TTC549 (cell line): ENCODE measurements around the gene TLE2.
A peak's percentile ranks its signal among the peaks of the same experiment; 100 is the strongest.

Experiments used
- FAIRE-seq: peaks from 2 replicates; lab custom pipeline; 2012; peaks lifted over from hg19 to GRCh38; lab: Jason Lieb, UNC

TLE2 gene

DNA sequence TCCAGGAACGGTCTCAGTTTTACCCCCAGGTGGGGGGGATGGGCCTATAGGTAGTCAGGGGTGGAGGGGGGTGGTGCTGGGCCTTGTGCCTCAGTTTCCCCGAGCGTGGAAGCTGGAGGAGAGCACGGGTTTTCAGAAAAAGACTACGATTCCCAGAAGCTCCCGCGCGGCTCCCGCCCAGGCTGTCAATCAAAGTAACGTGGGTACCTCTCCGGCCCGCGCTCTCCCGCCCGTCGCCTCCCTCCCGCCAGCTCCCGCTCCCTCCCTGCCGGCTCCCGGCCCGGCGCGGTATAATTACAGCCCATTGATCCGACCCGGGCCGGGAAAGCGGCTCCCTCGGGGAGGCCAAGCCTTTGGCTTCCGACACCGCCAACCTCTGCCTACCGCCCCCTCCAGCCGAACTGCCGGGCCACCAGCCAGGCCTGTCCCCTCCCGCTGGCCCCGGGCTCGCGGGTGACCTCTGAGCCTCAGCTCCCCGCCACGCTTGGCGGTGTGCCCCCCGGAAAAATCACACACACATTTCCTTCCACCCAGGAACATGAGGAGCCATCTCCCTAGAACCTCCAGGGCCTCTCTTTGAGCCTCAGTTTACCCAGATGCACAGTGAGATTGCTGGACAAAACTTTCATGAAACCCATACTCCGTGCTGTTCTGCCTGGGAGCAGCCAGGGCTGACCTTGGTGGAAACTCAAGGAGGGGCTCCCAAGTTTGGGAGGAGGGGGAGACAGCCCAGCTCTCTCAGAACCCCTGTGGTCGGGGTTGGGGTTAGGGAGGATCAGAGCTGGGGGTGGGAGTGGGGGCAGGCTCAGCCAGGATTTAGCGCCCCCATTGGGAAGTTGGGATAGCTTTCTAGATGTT, 7.3 kb upstream of the TLE2 start:
- no peak for FAIRE-seq

DNA sequence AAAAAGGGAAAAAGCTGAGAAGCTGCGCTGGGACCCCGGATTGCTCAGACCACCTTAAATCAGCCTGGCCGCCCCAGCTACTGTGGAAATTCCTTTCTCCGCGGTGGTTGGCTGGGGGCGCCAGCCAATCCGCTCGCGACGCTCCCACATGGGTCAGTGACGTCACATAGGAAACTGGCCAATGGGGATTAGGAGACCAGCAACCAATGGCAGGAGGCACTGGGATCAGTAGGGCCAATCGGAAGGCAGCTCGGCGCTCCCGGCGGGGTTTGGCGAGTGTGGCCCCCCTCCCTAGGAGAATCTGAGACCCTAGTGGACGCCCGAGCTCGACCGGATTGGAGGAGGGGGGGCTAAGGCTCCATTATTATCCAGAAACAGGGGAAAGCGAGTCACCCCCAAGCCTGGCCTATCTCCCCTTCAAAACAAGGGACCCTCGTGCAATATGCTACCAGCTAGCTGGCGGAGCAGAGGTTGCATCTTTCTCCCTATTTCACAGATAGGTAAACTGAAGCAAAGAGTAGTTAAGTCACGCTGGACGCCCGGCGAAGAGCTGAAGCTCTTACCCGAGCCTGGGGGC, 6.5 kb upstream of the TLE2 start:
- FAIRE-seq = peak; percentile 95

DNA sequence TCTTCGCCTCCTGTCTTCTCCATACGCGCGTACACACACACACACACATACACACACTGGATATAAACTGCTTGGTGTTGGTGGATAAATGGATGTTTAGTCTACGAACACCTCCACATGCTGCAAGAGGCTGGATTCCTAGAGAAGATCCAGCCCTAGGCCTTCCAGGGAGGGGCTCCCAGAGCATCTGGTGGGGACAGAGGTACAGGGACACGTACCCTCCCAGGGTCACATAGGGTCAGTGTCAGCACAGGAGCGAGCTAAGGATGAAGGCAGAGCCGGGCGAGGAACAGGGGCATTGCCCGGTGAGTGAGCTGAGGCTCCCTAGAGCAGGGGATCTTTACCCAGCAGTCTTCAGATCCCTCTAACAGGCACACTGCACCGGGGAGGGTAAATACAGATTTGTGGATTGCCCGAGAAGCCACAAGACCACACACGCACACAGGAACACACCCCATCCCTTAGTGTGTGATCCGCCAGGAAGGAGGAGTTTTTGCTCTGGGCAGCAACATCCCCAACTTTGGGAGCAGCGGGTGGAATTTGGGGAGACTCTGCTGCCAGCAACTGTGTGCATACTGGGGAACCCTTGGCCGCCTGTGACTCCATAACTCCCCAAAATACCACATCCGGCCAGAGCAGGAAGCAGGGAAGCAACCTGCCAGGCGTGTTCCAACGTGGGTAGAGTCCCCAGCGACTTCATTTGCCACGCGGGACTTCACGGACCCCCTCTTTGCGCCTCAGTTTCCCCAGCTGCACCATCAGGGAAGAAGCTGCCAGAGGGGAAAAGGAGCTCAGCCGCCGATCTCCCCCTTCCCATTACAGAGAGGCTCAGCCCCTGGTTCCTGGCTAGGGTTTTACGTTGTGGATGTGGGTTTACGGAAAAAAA, 5.8 kb upstream of the TLE2 start:
- FAIRE-seq = no peak

DNA sequence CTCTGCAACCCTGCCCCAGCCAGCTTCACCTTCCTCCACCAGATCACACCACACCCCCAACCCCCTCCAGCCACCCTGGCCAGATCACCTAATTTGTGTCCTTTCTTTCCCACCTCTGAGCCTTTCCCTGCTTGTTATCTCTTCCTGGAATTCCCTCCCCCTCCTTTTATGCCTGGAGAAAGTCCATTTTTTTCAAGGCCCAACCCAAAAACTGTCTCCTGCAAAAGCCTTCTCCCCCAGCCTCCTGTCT, 5.3 kb upstream of the TLE2 start:
- no peak for FAIRE-seq

DNA sequence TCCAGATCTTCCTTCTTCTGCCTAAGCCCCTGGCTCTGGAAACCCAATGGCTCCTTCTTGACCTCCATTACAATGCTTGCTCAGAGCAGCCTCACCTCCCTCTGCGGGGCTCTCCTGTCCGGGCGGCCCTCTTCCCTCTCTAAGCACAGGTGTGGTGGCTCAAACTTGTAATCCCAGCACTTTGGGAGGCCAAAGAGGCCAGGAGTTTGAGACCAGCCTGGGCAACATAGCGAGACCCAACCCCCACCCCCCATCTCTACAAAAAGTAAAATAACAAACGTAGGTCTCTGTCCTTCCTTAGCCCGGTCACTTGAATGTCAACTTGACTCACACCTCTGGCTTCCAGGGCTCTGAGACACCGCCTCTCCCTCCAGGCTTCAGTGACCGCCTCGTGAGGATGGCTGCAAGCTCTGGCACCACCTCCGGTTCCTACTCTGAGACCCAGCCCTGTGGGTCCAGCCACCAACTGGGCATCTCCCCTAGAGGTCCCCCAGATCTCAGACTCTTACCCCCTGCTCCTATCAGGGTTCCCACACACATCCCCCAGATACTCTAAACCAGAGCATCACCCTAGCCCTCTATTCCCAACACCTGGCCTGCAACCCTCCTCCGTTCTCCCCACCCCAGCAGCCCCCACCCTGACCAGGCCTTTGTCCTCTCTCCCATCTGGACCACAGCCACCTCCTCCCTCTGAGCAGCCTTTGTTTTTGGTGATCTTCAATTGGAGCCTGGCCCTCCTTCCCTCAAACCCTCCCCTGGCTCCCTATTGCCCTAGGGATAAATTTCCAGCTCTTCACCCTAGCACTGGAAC, 4.7 kb upstream of the TLE2 start:
- FAIRE-seq = no peak

DNA sequence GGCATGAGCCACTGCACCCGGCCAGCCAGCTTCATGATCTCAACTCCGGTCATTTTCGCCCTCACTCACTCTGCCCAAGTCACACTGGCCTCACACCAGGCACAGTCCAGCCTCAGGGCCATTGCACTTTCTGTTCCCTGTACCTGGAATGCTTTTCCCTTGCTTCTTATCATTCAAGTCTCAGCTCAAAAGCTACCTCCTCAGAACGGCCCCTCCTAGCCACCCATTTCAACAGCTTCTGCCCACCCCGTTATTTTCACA, 2.5 kb upstream of the TLE2 start:
- FAIRE-seq = no peak

DNA sequence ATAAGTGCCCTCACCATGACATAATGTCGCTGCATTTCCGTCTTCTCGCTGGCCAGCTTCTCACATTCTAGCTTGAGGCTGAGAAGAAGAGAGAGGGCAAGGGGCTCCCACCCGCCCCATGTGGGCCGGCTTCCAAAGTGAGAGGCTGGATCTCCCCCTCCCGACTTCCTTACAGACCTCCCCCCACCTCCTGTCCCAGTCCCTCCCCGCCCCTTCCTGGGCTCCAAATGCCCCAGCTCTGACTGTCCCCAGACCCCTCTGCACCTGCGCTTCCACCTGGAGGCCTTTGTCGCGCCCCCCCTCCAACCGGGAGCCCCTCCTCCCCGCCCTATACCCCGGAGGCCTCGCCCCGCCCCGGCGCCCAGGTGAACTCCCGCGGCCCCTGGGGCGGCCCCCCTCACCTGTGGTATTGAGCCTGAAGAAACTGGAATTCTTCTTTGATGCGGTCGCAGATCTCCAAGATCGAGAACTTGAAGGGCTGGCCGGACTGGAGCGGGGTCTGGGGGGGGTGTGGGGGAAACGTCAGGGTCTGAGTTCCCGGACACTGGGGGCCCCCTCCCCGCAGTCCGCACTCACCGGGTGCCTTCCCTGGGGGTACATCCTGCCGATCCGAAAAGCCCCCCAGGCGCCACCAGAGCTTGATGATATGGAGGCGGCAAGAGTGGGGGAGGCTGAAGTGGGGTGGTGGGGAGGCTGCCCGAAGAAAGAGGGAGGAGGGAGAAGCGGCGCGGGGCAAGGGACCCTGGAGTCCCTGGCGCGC, 595 bp downstream of the TLE2 start:
- no peak for FAIRE-seq

DNA sequence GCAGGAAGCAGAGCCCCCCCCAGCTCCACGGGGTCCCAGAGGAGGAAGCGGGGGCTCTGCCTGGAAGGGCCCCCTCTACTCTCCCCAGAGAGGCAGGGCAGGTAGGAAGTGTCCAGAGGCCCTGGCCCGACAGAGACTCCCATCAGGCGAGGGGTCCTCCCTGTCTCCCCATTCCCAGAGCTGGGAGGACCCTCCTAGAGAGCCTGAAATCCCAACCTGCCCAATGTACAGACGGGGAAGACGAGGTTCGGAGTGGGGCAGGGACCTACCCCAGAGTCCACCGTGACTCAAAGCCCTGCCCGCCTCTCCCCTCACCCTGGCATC, 1.1 kb downstream of the TLE2 start:
- FAIRE-seq = no peak

DNA sequence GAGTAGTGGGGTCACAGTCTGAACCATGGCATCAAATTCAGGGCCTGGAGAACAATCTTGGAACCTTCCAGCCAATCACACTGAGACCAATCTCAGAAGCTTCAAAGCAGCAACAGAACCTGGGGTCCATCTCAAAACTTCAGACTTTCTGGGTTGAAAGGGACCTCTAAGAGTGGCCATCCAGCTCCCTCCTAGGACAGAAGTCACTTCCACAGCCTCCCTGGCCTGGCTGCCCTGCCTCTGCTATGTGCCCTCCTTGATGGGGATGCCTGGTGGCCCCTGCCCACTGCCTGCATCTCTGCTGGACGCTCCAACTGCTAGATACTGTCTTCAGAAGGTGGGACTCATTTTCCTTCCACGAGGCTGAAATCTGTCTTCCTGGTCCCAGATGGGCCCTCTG, 1.8 kb downstream of the TLE2 start:
- no peak for FAIRE-seq

DNA sequence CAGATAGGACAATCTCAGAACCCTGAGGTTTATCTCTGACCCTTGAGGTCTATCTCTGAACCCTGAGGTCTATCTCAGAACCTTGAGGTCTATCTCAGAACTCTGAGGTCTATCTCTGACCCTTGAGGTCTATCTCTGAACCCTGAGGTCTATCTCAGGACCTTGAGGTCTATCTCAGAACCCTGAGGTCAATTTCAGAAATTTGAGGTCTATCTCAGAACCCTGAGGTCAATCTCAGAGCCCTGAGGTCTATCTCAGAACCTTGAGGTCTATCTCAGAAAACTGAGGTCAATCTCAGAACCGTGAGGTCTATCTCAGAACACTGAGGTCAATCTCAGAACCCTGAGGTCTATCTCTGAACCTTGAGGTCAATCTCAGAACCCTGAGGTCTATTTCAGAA, 2.3 kb downstream of the TLE2 start:
- FAIRE-seq = no peak

DNA sequence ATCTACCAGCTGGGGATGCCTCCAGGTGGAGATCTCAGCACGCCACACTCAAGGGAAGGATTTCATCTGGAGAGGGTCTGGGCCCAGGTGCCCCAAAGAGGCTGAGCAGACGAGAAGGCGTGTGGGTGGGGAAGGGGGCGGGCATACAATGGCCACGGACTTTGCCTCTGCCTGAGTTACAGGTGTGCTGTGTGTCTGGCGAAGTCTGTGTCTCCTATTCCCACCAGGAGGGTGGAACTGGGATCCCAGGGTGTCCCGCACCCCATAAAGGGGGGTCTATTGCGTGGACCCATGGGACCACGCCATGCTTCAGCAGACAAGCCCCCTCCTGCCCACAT, 3.6 kb downstream of the TLE2 start:
- no peak for FAIRE-seq

DNA sequence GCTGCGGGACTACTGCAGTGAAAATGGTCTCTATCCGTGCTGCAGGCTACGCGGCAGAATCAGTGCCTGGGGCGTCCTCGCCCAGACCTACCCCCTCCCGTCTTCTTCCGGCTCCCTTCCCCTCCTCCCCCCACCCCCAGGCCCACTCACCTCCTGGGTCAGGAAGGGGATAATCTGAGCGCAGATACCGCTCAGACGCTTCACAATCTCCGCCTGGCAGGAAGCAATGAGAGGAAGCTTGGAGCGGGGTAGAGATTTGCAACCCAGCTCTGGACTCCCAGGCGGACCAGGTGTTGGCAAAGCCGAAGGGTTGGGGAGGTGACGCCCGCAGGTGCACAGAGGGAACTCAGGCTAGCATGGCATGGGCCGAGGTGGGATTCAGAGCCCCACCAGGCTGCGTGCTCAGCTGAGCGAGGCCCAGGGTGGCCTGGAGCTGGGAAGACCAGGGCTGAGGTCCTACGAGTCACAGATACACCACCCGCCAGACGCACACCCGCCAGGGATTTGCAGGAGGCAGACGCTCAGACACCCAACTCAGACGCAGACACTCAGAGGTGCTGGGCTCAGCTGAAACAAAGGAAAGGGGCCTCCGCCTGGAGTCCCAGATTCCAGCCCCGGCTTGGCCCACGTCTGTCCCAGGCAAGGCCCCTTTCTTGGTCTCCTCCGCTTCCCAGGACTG, 4.1 kb downstream of the TLE2 start:
- FAIRE-seq = no peak

DNA sequence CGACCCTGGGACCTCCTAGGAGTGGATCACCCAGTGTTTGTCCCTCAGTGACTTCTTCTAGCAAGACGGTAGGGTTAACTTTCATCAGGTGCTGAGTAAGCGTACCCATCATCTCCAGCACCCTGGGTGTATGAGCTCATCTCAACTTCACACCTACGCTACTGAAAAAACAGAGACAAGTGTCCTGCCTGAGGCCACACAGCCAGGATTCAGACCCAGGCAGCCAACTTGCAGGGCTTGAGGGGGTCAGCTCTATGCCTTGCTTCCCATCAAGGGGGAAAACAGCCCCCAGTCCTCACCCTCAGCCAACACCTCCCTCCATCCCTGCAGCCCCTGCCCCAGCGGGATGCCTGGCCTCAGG, 4.6 kb downstream of the TLE2 start:
- FAIRE-seq = no peak

DNA sequence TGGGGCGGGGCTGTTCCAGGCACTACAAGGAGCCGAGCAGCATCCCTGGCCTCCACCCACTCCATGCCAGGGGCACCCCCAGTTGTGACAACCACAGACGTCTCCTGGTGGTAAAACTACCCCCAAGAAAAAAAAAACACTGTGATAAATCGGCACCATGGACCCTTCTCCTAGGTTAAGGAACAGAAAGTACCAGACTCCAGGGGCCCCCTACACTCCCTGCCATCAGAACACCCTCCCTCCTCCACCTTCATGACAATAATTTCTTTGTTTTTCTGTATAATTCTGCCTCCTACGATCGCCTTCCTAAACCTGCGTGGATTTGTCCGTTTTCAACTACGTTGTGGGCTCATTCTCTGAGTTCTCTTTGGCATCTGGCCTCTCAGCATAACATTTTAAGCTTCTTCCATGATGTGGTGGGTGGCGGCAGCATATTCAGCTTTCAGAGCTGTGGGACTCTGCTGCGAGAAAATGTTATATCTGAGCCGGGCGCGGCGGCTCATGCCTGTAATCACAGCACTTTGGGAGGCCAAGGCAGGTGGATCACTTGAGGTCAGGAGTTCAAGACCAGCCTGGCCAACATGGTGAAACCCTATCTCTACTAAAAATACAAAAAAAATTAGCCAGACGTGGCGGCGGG, 8.6 kb downstream of the TLE2 start:
- no peak for FAIRE-seq

DNA sequence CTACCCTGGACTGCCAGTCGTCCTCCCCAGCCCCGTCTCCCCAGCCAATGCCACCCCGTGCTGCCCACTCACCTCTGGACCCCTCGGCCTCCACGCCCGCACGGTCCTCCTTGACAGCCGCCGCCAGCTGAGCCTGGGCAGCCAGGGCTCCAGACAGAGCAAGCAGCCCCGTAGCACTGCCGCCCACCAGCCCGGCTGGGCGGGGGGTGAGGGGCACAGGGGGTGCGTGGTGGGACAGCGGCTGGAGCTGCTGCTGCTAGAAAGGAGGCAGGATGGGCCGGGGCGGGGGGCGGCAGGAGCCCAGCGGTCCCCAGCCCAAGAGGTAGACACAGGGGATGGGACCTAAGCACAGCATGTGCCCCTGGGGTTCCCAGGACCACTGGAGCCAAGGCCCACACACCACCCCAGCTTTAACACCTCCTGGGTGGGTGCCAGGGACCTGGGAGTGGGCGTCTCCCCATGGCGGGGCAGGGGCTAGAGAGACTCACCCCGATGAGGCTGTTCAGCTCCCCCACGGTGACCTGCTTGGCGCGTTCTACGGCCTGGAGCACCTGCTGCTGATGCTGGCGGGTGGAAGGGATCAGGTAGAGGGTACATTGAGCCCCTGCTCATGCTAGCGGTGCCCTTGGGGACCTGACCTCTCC, 9.7 kb downstream of the TLE2 start:
- FAIRE-seq = no peak

DNA sequence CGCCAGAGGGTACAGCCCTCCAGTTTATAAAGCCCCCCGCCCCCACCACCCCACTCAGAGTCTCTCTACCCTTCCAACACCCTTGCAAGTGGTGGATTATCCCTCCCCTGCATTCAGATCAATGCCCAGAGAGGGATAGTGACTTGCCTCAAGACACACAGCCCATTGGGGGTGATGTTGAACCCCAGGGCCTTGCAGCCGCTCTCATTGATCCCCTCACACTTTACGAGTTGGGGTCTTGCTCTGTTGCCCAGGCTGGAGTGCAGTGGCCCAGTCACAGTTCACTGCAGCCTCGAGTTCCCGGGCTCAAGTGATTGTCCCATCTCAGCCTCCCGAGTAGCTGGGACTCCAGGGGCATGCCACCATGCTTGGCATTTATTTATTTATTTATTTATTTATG, 11.2 kb downstream of the TLE2 start:
- no peak for FAIRE-seq

DNA sequence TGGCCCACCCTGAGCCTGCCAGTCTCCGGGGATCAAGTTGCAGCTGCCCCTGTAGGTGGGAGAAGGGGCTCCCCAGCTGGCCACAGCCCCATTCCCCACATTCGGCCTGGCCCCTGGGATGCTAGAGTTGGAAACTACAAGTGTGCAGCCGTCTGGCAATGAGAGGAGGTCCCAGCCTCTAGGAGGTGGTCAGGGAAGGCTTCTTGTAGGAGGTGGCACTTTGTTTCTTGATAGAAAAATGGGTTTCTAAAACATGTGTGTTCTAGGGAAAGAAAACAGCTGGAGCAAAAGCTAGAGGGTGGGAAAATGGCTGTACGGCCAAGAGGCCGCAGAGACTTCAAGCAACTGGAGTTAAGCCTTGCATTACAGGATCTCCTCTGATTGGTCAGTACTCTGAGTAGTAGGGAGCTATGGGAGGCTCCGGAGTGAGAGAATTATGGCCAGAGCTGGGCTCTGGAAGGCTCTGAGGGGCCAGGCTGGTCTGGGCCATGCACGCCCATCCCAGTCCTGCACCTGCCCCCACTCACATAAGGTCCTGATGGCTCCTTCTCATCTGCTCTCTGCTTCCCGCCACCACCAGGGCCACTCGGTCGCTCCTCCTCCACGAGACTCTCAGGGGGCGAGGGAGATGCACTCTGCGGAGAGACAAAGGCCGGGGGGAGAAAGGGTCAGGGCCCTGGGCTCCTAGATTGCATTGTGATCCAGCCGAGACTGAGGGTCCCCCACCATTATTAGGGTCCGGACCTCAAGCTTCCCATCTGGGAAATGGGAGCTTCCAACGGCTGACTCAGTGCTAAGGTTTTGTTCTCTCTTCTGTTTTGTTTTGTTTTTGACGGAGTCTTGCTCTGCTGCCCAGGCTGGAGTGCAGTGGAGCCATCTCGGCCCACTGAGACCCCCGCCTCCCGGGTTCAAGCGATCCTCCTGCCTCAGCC, 13.7 kb downstream of the TLE2 start:
- FAIRE-seq = no peak

DNA sequence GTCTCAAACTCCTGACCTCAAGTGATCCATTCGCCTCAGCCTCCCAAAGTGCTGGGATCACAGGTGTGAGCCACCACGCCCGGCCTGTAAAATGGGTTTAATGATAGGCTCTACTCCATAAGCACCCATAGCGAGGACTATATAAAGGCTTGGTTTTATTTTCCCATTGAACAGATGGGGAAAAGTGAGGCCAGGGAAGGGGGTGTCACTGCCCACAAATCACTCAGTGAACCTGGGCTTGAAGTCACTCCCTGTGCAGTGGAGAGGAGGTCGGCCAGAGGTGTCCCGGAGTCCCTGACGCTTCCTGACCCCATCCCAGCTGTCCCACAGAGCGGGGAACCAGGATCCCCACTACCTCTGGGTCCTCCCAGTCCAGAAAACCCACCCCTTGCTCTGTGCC, 14.9 kb downstream of the TLE2 start:
- FAIRE-seq = no peak

DNA sequence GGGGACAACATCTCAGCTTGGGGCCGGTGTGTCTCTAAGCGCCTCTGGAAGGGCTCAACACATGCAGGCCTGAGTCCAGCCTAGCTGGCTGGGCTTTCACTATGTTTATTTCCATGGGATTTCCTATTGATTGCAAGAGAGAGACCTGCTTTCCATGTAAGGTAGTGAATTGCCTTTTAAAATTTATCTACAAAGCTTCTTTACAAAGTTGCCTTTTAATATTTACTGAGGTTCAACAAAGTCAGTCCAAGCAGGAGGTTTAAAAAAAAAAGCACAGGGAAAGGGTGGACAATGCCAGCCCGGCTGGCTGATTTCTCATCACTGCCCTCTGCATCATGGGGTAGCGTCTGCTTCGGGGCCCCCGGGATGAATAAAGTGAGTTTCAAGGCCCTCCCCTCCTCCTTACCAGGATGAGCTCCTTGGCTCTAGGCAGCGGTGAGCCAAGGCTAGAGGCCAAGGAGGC, 15.8 kb downstream of the TLE2 start:
- FAIRE-seq = no peak
